Spleen (tissue), 11 donors: Measurements from ENCODE around the gene PNMA8A. TPM values are rescaled to one million over a fixed set of nuclear protein-coding genes. Genes with fewer than 3 reads are reported as not detected.

ENCODE experiments used
- DNase-seq: peaks from one replicate; pipeline ENCODE4 v3.0.0-alpha.2; 2020
- H3K27ac ChIP-seq, 8 donors: fragments of 200-600 bp; sonication (generic) in 7 of 8; 1 replicate in 4 of 8; 2 replicates in 4 of 8; pipeline versions ENCODE4 v1.5.0 to v1.8.0; 2016 to 2021; ENCODE audit warnings: inconsistent platforms in 4 of 8, mild to moderate bottlenecking in 4 of 8, moderate library complexity in 1 of 8
- H3K27me3 ChIP-seq, 7 donors: fragments of 200-600 bp; sonication (generic) in 6 of 7; replicated peaks in 1 of 7; 1 replicate in 4 of 7; 2 replicates in 3 of 7; pipeline versions ENCODE4 v1.5.0 to v1.8.0; 2016 to 2021; ENCODE audit warnings: inconsistent platforms in 3 of 7, mild to moderate bottlenecking in 1 of 7
- H3K36me3 ChIP-seq, 6 donors: fragments of 200-600 bp; sonication (generic) in 5 of 6; 1 replicate in 4 of 6; 2 replicates in 2 of 6; pipeline versions ENCODE4 v1.5.0 to v1.8.0; 2016 to 2021; ENCODE audit warnings: inconsistent platforms in 2 of 6
- H3K4me1 ChIP-seq, 6 donors: fragments of 200-600 bp; sonication (generic) in 5 of 6; 1 replicate in 3 of 6; 2 replicates in 3 of 6; pipeline versions ENCODE4 v1.5.0 to v1.8.0; 2016 to 2021; ENCODE audit warnings: inconsistent platforms in 3 of 6
- H3K4me3 ChIP-seq, 8 donors: fragments of 200-600 bp; sonication (generic) in 7 of 8; 1 replicate in 4 of 8; 2 replicates in 4 of 8; pipeline versions ENCODE4 v1.5.0 to v1.8.0; 2016 to 2021; ENCODE audit warnings: inconsistent platforms in 4 of 8, mild to moderate bottlenecking in 4 of 8, moderate library complexity in 2 of 8
- H3K9me3 ChIP-seq, 8 donors: fragments of 200-600 bp; sonication (generic) in 7 of 8; 1 replicate in 4 of 8; 2 replicates in 4 of 8; pipeline versions ENCODE4 v1.5.0 to v1.8.0; 2016 to 2021; ENCODE audit warnings: inconsistent platforms in 4 of 8
- CTCF ChIP-seq, 11 experiments: fragments of 200-600 bp in 7 of 11; fragments of 450-650 bp in 4 of 11; sonication (generic) in 4 of 11; IDR thresholded peaks in 8 of 11; conservative IDR thresholded peaks in 3 of 11; 1 replicate in 7 of 11; 2 replicates in 4 of 11; pipeline versions ENCODE4 v1.4.0 to v1.8.0; 2016 to 2021; ENCODE audit warnings: antibody characterized with exemption in 11 of 11, inconsistent platforms in 4 of 11, mild to moderate bottlenecking in 1 of 11
- POLR2A ChIP-seq, 3 donors: fragments of 450-650 bp; IDR thresholded peaks; one replicate each; pipeline ENCODE4 v1.5.1; 2017; ENCODE audit warnings: antibody characterized with exemption in 3 of 3, mild to moderate bottlenecking in 1 of 3
- POLR2AphosphoS5 ChIP-seq, 3 donors: sonication (generic); formaldehyde crosslinking; IDR thresholded peaks; one replicate each; pipeline ENCODE4 v1.5.1; 2017; ENCODE audit warnings: antibody characterized with exemption in 3 of 3
- WGBS, 5 donors: extraction: QIAGEN DNeasy Blood & Tissue Kit in 3 of 5; methylation state at CpG; one replicate each; pipeline versions ENCODE4 v1.1.5 to v1.1.7; 2013 to 2018; 5-methylcytosine and 5-hydroxymethylcytosine counted together
- intact Hi-C: fragments of 100-400 bp; cut with DNase I; formaldehyde crosslinking; loops from one replicate; pipeline ENCODE4 v1.15.0; 2023; ENCODE audit warnings: low total_unique reads
- polyA plus RNA-seq, 3 donors: library from polyadenylated mRNA; stranded (reverse); fragments of 200-250 nt; gene quantifications; one replicate each; pipeline ENCODE4 v1.2.1, GENCODE V29; 2013
- total RNA-seq, 7 donors: library from RNA; depleted of rRNA in 3 of 7; stranded (reverse); fragments of >200 nt in 3 of 7; fragmentation: NEBNext Ultra II Directional in 4 of 7; extraction: Animal tissue kit (Norgen Biotek cat#: 25700) in 4 of 7; gene quantifications; one replicate each; pipeline versions ENCODE4 v1.1.0 to v1.2.1, GENCODE V29; 2016 to 2021
- donor health status: healthy with polysubstance abuse.
- donor health status: DM: no; HTN: no; CAD: no; lungs with moderate emphysema.
- donor health status: DM: no; HTN: no; CAD: no.
- donor health status: Bipolar disorder and iron deficiency.
- donor health status: healthy.
- donor health status: DM: no; HTN: no; CAD: no.
- donor health status: DM: yes; HTN: yes; CAD: no.

Gene PNMA8A
- total and polyA plus RNA-seq, 10 donors: 0.13 to 2.7 (median 1.2) TPM

DNA sequence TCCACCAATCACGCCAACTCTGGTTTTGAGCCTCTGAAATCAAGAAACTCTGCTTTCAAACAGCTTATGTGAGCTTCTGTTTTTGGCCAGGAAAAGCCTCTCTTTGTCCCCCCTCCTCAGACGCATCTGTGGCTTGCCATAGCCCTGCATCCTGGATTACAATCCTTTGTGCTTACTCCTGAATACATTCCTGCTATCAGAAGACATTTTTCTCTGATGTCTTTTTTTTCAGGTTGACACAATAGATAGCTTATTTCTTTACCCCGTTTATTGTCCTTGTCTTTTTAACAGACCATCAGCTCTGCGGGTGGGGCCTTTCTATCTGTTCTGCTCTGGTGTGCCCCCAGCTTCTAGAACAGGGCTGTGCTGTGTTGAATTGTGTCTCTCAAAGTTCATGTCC is 13.3 kb upstream of the PNMA8A start:
- TF ChIP-seq POLR2AphosphoS5 (IDR thresholded peaks at IDR 0.05): no peak
- no peak for TF ChIP-seq CTCF (IDR thresholded peaks at IDR 0.05 in 8 of 11, conservative IDR thresholded peaks at IDR 0.05 in 3 of 11)
- TF ChIP-seq POLR2A (IDR thresholded peaks at IDR 0.05): no peak
- DNase-seq: no peak
- intact Hi-C loops: loop anchor here (5.0 kb wide), 1 partner anchor 202 kb away; no protein-coding TSS in a partner anchor
- Histone ChIP-seq H3K36me3 (no peaks in the 10 kb centered on the region), H3K4me3 (no peak overlapping the region), H3K27ac (no peak overlapping the region), H3K9me3 (no peaks in the 10 kb centered on the region), H3K4me1 (peaks cover 2 to 28% (median 22%) of the 10 kb centered on the region in 6 donors), H3K27me3 (peaks cover 0 to 87% (median 22%) of the 10 kb centered on the region in 7 donors)
- 62 to 69% (median 62%) methylated on average over 4 of the region's 4 CpGs for WGBS, 5 donors

- intact Hi-C loops: no loop called here
- H3K36me3 ChIP-seq: no peaks in the 10 kb centered on the region
- no peak overlapping the region for H3K4me3 ChIP-seq
These were observed 11.3 kb upstream of the PNMA8A start for GRCh38 chr19:46482631-46483030.

GRCh38 chr19:46481947-46482346 is 10.6 kb upstream of the PNMA8A start:
- Histone ChIP-seq H3K36me3 (no peaks in the 10 kb centered on the region), H3K4me3 (no peak overlapping the region), H3K9me3 (no peaks in the 10 kb centered on the region), H3K27ac (peak overlapping the region in 4 of 8 donors; percentile 14 to 62 (median 32)), H3K4me1 (peaks cover 0 to 3% (median under 1%) of the 10 kb centered on the region in 6 donors), H3K27me3 (peaks cover 0 to 87% (median 0%) of the 10 kb centered on the region in 7 donors)
- TF ChIP-seq POLR2A (IDR thresholded peaks at IDR 0.05): no peak
- no peak for TF ChIP-seq CTCF (IDR thresholded peaks at IDR 0.05 in 8 of 11, conservative IDR thresholded peaks at IDR 0.05 in 3 of 11)
- no peak for TF ChIP-seq POLR2AphosphoS5 (IDR thresholded peaks at IDR 0.05)
- no peak for DNase-seq
- intact Hi-C loops: no loop called here
- 50 to 76% (median 63%) methylated on average over 5 of the region's 5 CpGs for WGBS, 5 donors

More at GRCh38 chr19:46482631-46483030, 11.3 kb upstream of the PNMA8A start:
- DNase-seq: no peak
- Histone ChIP-seq H3K27ac (no peak overlapping the region), H3K9me3 (no peaks in the 10 kb centered on the region), H3K27me3 (peaks cover 0 to 87% (median 5%) of the 10 kb centered on the region in 7 donors), H3K4me1 (peaks cover 0 to 10% (median 7%) of the 10 kb centered on the region in 6 donors)
- TF ChIP-seq POLR2AphosphoS5 (IDR thresholded peaks at IDR 0.05): no peak
- TF ChIP-seq POLR2A (IDR thresholded peaks at IDR 0.05): no peak
- no peak for TF ChIP-seq CTCF (IDR thresholded peaks at IDR 0.05 in 8 of 11, conservative IDR thresholded peaks at IDR 0.05 in 3 of 11)
- WGBS, 5 donors: 43 to 69% (median 62%) methylated on average over 3 of the region's 3 CpGs

- TF ChIP-seq CTCF (IDR thresholded peaks at IDR 0.05 in 8 of 11, conservative IDR thresholded peaks at IDR 0.05 in 3 of 11) (no peak), POLR2AphosphoS5 (IDR thresholded peaks at IDR 0.05) (no peak), POLR2A (IDR thresholded peaks at IDR 0.05) (no peak)
- Histone ChIP-seq H3K4me1 (no peaks in the 10 kb centered on the region), H3K36me3 (no peaks in the 10 kb centered on the region), H3K4me3 (no peak overlapping the region), H3K9me3 (no peaks in the 10 kb centered on the region), H3K27ac (peak overlapping the region in 6 of 8 donors; percentile 18 to 62 (median 35)), H3K27me3 (peaks cover 0 to 87% (median 0%) of the 10 kb centered on the region in 7 donors)
- 67 to 72% (median 68%) methylated on average over 16 of the region's 16 CpGs for WGBS, 5 donors
- intact Hi-C loops: no loop called here
- DNase-seq: no peak
These were observed 10.0 kb upstream of the PNMA8A start for GRCh38 chr19:46481223-46481848.
